Measurements from ENCODE around the gene MMP28. TPM values are rescaled to one million over a fixed set of nuclear protein-coding genes. Genes with fewer than 3 reads are reported as not detected.

Gene MMP28, protein sequence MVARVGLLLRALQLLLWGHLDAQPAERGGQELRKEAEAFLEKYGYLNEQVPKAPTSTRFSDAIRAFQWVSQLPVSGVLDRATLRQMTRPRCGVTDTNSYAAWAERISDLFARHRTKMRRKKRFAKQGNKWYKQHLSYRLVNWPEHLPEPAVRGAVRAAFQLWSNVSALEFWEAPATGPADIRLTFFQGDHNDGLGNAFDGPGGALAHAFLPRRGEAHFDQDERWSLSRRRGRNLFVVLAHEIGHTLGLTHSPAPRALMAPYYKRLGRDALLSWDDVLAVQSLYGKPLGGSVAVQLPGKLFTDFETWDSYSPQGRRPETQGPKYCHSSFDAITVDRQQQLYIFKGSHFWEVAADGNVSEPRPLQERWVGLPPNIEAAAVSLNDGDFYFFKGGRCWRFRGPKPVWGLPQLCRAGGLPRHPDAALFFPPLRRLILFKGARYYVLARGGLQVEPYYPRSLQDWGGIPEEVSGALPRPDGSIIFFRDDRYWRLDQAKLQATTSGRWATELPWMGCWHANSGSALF
- total RNA-seq (2022; extraction: Qiagen RNA extraction), result 4.2 to 9.7 TPM (median 6.5 TPM) in 5 replicates

DNA sequence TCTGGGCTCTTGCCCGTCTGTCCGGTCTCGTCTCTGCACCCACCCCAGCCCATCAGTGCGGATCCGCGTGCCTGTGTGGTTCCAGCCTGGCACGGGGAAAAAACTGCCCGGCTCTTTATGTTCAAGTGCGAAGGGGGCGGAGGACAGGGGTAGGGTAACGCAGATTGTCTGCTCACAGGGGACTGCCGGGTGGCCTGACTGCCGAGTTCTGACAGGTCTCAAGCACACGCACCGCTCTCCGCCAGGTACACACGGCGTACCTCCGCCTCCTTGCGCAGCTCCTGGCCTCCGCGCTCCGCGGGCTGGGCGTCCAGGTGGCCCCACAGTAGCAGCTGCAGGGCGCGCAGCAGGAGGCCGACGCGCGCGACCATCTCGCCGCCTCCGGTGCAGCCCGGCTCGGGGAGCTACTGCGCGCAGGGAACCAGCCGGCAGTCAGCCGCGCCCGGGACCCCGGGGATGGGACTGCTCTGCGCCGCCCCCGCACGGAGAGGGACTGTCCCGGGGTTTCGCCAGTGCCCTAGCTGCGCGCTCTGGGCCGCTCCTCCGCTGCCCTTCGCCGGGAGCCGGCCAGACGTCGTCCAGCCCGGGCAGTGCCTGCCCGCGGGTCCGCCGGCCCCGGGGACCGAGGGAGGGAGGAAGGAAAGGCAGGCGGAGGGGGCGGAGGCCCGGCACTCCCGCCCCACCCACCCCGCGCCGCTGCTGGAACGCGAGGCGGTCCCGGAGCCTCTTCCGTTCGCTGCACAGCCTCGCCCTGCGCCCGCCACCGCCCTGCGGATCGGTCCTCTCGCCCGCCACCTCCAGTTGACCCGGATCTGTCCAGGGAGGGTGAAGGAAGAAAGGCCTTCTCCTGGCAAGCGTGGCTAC lies at the start of gene MMP28:
Gene MMP28 (minus strand): TSS at position 635 of the 864 bp plus-strand sequence. CDS start 264 bp downstream, at position 371.

DNA sequence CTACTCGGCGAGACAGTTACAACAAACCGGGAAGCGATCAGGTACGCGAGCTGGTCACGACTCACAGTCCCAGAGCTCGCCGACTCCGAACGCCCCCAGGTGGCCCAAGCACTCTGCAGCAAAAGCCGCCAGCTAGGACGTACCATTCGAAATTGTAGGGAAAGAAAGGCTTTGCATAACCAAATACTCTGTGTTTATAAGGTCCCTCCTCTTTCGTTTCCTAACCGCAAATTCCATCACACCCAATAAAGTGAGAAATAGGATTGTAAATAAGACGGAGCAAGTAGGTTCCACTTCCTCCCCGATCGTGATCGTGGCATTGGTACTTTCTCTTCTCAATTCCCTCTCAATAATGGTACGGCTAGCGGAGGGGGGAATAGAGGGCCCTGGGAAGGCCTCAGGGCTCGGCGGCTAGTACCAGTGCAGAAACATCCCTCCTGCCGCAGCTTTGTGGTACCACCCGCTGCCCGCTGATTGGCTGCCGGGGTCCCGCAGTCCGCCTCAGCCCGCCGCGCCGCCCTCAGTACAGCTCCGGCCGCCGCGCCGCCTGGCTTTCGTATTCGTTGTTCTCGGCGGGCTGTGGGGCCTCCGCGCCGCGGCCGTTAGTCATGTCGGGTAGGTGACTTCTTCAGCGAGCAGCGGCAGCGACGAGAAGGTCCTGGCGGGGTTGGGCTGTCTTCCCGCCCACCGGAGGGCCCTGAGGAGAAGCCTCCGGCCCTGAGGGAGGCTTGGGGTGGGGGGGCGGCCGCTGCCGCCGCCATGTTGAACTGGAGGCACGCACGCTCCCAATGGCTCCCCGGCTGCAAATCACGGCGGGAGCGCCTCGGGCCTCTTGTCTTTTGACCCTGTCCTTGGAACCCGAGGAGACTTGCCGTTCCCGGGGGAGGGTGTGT lies 13.8 kb upstream of the MMP28 start, which contains the start of gene TAF15:
Gene TAF15 (plus strand): TSS at position 523 of the 893 bp plus-strand sequence. CDS start 86 bp downstream, at position 609.

DNA sequence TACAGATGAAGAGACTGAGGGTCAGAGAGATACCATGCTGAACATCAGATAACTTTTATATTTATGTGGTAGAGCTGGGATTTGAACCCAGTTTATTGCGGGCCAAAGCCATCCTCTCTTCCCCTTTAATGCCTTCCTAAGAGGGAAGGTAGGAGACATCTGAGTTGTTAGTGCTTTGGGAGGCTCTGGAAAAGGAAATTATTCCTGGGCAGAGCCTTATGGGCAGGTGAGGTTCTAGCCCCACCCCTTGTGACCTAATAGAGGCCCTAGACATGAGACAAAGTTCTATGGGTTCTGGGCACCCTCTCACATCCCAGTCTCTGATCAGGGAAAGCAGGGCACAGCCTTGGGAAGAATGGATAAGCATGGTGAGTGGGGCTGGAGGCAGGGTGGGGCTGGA lies 34.9 kb downstream of the MMP28 start, which contains the start of gene C17orf50:
Gene C17orf50 (plus strand): TSS at position 301 of the 400 bp plus-strand sequence. CDS start 55 bp downstream, at position 356.

DNA sequence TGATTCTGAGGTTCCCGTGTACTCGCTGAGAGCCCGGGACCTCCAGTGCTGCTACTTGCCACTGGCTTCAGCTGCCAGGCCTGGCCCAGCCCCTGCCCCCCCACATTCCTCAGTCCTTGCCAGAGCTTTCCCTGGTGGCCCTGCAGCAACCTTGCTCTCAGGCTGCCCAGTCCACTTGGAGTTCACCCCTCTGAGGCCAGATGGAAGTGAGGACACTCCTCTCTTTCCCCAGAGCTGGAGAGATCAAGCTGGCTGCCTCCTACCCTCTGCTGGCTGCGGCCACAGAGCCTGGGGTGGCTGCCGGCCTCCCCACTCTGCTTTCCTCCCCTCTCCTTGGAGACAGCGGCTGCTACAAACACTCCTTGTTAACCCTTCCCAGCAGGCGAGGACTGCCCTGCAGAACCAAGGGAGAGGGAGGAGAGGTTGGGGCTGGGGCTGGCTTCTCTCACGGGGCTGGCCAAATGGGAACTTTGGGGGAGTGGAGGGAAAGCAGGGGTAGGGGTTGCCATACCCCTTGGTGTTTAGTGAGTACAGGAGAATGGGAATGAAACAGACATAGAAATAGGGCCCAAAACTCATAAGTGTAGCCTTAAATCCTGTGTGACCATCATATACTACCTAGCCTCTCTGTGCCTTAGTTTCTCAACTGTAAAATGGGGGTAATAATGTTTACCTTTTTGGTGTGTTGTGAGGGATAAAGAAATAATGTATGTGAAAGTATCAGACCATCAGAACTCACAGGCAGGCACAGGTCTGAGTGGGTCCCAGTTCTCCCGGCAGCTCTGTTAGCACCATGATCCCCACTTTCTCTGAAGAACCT lies 42.3 kb downstream of the MMP28 start, which contains the start of gene GAS2L2:
Gene GAS2L2 (minus strand): TSS at position 295 of the 820 bp plus-strand sequence. CDS start 389 bp downstream, outside the sequence.

DNA sequence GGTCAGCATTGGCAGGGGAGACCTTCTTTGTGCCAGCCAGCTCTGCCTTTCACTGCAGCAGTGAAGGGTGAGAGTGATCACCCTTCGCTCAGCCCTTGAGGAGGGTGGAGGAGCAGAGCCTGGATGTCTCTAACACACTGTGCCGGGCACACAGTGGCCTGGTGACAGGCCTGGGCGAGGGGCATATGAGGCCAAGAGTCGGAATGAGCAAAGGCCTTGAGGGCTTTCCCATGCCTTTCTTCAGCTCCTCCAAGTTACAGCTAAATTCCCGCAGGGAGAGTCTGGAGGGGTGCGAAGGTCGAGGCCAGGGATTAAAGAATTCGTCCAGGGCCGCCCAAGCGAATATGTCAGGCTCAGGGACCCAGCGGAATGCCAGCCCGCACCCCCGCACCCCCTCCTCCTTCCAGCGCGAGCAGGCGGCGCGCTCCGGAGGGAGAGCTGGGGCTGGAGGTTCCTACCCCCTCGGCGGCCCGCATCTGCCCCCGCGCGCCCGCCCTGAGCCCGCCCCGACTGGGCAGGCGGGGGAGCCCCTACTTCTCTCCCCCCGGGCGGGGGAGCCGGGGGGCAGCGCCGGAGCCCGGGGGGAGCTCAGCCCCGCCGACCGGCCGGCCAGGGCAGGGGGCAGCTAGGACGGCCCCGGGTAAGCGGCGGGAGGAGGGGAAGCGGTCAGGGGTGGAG lies 64.1 kb downstream of the MMP28 start, which contains the start of gene RASL10B:
Gene RASL10B (plus strand): TSS at position 401 of the 678 bp plus-strand sequence. CDS start 3,546 bp downstream, outside the sequence.

Other genes starting within 250 kb of the MMP28 start
- gene SLFN14, start 234.8 kb downstream of the MMP28 start, total RNA-seq (2022; extraction: Qiagen RNA extraction), result not detected in 5 replicates
- 7.2 to 9.7 TPM (median 8.1 TPM) in 5 replicates for gene PEX12, start 217.1 kb downstream of the MMP28 start, total RNA-seq (2022; extraction: Qiagen RNA extraction)
- 123 to 149 TPM (median 137 TPM) in 5 replicates for gene AP2B1, start 208.3 kb downstream of the MMP28 start, total RNA-seq (2022; extraction: Qiagen RNA extraction)
- gene RASL10B, start 64.0 kb downstream of the MMP28 start, total RNA-seq (2022; extraction: Qiagen RNA extraction), result 0.07 to 0.15 TPM (median 0.11 TPM) in 5 replicates
- 0.06 to 0.15 TPM (median 0.09 TPM) in 5 replicates for gene GAS2L2, start 42.4 kb downstream of the MMP28 start, total RNA-seq (2022; extraction: Qiagen RNA extraction)
- 0.24 to 0.49 TPM (median 0.27 TPM) in 5 replicates for gene C17orf50, start 34.8 kb downstream of the MMP28 start, total RNA-seq (2022; extraction: Qiagen RNA extraction)
- gene TAF15, start 13.8 kb upstream of the MMP28 start, total RNA-seq (2022; extraction: Qiagen RNA extraction), result 201 to 225 TPM (median 205 TPM) in 5 replicates
- gene HEATR9, start 73.2 kb upstream of the MMP28 start, total RNA-seq (2022; extraction: Qiagen RNA extraction), result not detected in 5 replicates
- 0.92 to 1.9 TPM (median 1.4 TPM) in 5 replicates for gene CCL5, start 84.7 kb upstream of the MMP28 start, total RNA-seq (2022; extraction: Qiagen RNA extraction)
- gene RDM1, start 135.1 kb upstream of the MMP28 start, total RNA-seq (2022; extraction: Qiagen RNA extraction), result 3.3 to 3.5 TPM (median 3.4 TPM) in 5 replicates
- not detected in 5 replicates for gene LYZL6, start 148.1 kb upstream of the MMP28 start, total RNA-seq (2022; extraction: Qiagen RNA extraction)
- not detected in 5 replicates for gene CCL16, start 185.9 kb upstream of the MMP28 start, total RNA-seq (2022; extraction: Qiagen RNA extraction)
- gene CCL14, start 191.1 kb upstream of the MMP28 start, total RNA-seq (2022; extraction: Qiagen RNA extraction), result not detected in 5 replicates
- not detected in 5 replicates for gene CCL15, start 205.9 kb upstream of the MMP28 start, total RNA-seq (2022; extraction: Qiagen RNA extraction)
- not detected in 5 replicates for gene CCL23, start 222.3 kb upstream of the MMP28 start, total RNA-seq (2022; extraction: Qiagen RNA extraction)

Measured in A549 treated with CORT108297 at 1 μM for 4 hours (cell line).